HepG2 (cell line): ENCODE measurements around the gene MRI1. TPM values are rescaled to one million over a fixed set of nuclear protein-coding genes. Genes with fewer than 3 reads are reported as not detected.
A peak's percentile ranks its signal among the peaks of the same experiment; 100 is the strongest.

Experiments used
- FLYWCH1 ChIP-seq: sonication (generic); formaldehyde crosslinking; IDR thresholded peaks from 2 replicates; pipeline ENCODE4 v1.8.1; 2023; ENCODE audit warnings: mild to moderate bottlenecking, missing genetic modification reagents
- SRSF9 ChIP-seq: fragments of 200-400 bp; formaldehyde crosslinking; IDR thresholded peaks from 2 replicates; pipeline ENCODE4 v1.6.1; 2018; ENCODE audit warnings: borderline replicate concordance, mild to moderate bottlenecking, low read depth, low read length; ENCODE audit not compliant: insufficient read depth, poor library complexity, severe bottlenecking
- TBL1XR1 ChIP-seq: fragments of 150-350 bp; IDR thresholded peaks from 2 replicates; pipeline ENCODE4 v1.6.1; 2014; ENCODE audit warnings: borderline replicate concordance, low read length; ENCODE audit not compliant: partially characterized antibody
- ZNF430 ChIP-seq: sonication (generic); formaldehyde crosslinking; IDR thresholded peaks from 2 replicates; pipeline ENCODE4 v1.9.0; 2021; ENCODE audit warnings: mild to moderate bottlenecking, missing genetic modification reagents
- ZNF546 ChIP-seq: sonication (generic); formaldehyde crosslinking; conservative IDR thresholded peaks from 2 replicates; pipeline ENCODE4 v1.8.1; 2023; ENCODE audit warnings: mild to moderate bottlenecking, missing genetic modification reagents
- ZNF775 ChIP-seq: sonication (generic); formaldehyde crosslinking; IDR thresholded peaks from 2 replicates; pipeline ENCODE4 v1.4.0; 2020; ENCODE audit warnings: missing genetic modification reagents, mild to moderate bottlenecking, moderate library complexity, borderline replicate concordance
- ZSCAN9 ChIP-seq: IDR thresholded peaks from 2 replicates; pipeline ENCODE4 v1.6.1; 2016; ENCODE audit warnings: borderline replicate concordance
- polyA plus RNA-seq, 8 experiments: library from polyadenylated mRNA; depleted of rRNA in 3 of 8; stranded (reverse) in 7 of 8; unstranded in 1 of 8; fragments of >200 nt; fragmentation: Illumina TruSeq in 4 of 8; extraction: Trizol in 4 of 8; gene quantifications; 2 replicates each; pipeline versions ENCODE4 v1.2.1 to v1.2.3, GENCODE V29; 2011 to 2016; ENCODE audit warnings: low read depth in 4 of 8, missing spikeins in 1 of 8, mixed read lengths in 1 of 8; ENCODE audit not compliant: insufficient read depth in 1 of 8
- total RNA-seq, 5 experiments: library from RNA; depleted of rRNA; stranded (reverse); fragments of >200 nt; fragmentation: Illumina TruSeq; extraction: Trizol; gene quantifications; 2 replicates each; pipeline ENCODE4 v1.2.3, GENCODE V29; 2016; ENCODE audit warnings: low read depth in 1 of 5
- TF ChIP-seq, protein P1 (sequence below), 2 experiments: sonication (generic) in 1 of 2; formaldehyde crosslinking in 1 of 2; IDR thresholded peaks; 2 replicates each; pipeline versions ENCODE4 v1.4.0 to v1.6.1; 2016 to 2020; ENCODE audit warnings: borderline replicate concordance in 1 of 2, low read depth in 1 of 2, mild to moderate bottlenecking in 1 of 2, missing genetic modification reagents in 1 of 2
- TF ChIP-seq, protein P2 (sequence below): sonication (generic); formaldehyde crosslinking; IDR thresholded peaks from 2 replicates; pipeline ENCODE4 v1.5.1; 2020; ENCODE audit warnings: missing genetic modification reagents, mild to moderate bottlenecking, borderline replicate concordance
- TF ChIP-seq, protein P3 (sequence below): sonication (generic); formaldehyde crosslinking; IDR thresholded peaks from 2 replicates; pipeline ENCODE4 v1.5.1; 2020; ENCODE audit warnings: mild to moderate bottlenecking, moderate library complexity, missing genetic modification reagents
- TF ChIP-seq, protein P4 (sequence below): sonication (generic); IDR thresholded peaks from 2 replicates; pipeline ENCODE4 v1.6.1; 2016; ENCODE audit warnings: low read depth, borderline replicate concordance
- TF ChIP-seq, protein P5 (sequence below): sonication (generic); formaldehyde crosslinking; IDR thresholded peaks from 2 replicates; pipeline ENCODE4 v1.5.1; 2020; ENCODE audit warnings: missing genetic modification reagents, mild to moderate bottlenecking, borderline replicate concordance

MRI1 gene
- total and polyA plus RNA-seq, 2 of the 13 experiments (the other 11 are each of a cell fraction or from before 2014, with no cell fraction given): 20.1 to 20.6 TPM

DNA sequence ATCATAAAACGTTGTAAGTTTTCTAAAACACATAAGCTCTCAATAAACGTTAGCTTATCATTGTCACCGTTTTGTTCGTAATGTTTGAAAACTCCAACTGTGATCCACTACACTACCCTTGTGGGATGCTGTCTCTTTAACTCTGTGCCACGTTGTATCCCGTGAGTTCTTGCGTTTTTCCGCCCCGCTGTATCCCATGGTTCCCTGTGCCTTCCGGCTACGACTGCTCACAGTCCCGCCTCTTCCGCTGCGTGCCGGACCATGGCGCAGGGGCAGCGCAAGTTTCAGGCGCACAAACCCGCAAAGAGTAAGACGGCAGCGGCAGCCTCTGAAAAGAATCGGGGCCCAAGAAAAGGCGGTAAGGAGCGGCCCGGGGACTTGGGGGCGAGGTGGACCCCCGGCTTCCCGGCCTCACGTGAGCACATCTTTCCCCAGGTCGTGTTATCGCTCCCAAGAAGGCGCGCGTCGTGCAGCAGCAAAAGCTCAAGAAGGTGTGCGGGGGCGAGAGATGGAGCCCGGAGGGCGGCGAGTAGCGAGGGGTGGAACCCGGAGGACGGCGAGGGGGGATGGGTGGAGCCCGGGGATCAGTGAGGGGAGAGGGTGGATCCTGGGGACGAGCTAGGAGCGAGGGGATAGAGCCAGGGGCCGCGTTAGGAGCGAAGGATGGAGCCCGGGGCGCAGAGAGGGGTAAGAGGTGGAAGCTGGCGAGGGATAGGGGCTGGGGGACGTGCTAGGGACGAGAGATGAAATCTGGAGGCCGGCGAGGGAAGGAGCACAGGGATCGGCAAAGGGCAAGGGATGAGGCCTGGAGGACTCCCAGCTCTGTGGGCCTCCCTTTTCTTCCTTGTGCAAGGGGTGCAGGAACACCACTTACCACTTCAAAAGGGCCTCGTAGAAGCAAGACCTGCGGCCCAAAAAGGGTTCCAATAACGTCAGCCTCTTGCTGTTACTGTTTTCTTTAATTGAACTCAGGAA, 10.2 kb downstream of the MRI1 start, which contains the start of gene C19orf53 (continued):
- TF ChIP-seq, protein P1, sequence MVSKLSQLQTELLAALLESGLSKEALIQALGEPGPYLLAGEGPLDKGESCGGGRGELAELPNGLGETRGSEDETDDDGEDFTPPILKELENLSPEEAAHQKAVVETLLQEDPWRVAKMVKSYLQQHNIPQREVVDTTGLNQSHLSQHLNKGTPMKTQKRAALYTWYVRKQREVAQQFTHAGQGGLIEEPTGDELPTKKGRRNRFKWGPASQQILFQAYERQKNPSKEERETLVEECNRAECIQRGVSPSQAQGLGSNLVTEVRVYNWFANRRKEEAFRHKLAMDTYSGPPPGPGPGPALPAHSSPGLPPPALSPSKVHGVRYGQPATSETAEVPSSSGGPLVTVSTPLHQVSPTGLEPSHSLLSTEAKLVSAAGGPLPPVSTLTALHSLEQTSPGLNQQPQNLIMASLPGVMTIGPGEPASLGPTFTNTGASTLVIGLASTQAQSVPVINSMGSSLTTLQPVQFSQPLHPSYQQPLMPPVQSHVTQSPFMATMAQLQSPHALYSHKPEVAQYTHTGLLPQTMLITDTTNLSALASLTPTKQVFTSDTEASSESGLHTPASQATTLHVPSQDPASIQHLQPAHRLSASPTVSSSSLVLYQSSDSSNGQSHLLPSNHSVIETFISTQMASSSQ (IDR thresholded peaks at IDR 0.05; ENCODE audit: low read depth): peak; percentile 49; the same call in 1 of the 2 replicates
- TF ChIP-seq, protein P1 (CRISPR knock-in tag; IDR thresholded peaks at IDR 0.05; ENCODE audit: borderline replicate concordance): peak; percentile 77
- TF ChIP-seq ZSCAN9 (peak; percentile 59; the same call in 1 of the 2 replicates), FLYWCH1 (CRISPR knock-in tag) (no peak), ZNF430 (CRISPR knock-in tag) (peak; percentile 84; the same call in 1 of the 2 replicates), ZNF775 (CRISPR knock-in tag) (no peak), ZNF546 (CRISPR knock-in tag) (peak; percentile 67; the same call in 1 of the 2 replicates), SRSF9 (no peak), TBL1XR1 (peak; percentile 92)
- TF ChIP-seq, protein P2, sequence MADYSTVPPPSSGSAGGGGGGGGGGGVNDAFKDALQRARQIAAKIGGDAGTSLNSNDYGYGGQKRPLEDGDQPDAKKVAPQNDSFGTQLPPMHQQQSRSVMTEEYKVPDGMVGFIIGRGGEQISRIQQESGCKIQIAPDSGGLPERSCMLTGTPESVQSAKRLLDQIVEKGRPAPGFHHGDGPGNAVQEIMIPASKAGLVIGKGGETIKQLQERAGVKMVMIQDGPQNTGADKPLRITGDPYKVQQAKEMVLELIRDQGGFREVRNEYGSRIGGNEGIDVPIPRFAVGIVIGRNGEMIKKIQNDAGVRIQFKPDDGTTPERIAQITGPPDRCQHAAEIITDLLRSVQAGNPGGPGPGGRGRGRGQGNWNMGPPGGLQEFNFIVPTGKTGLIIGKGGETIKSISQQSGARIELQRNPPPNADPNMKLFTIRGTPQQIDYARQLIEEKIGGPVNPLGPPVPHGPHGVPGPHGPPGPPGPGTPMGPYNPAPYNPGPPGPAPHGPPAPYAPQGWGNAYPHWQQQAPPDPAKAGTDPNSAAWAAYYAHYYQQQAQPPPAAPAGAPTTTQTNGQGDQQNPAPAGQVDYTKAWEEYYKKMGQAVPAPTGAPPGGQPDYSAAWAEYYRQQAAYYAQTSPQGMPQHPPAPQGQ: 0 out of 2 replicates have a peak, but pooled peaks have one; percentile 77
- TF ChIP-seq, protein P3, sequence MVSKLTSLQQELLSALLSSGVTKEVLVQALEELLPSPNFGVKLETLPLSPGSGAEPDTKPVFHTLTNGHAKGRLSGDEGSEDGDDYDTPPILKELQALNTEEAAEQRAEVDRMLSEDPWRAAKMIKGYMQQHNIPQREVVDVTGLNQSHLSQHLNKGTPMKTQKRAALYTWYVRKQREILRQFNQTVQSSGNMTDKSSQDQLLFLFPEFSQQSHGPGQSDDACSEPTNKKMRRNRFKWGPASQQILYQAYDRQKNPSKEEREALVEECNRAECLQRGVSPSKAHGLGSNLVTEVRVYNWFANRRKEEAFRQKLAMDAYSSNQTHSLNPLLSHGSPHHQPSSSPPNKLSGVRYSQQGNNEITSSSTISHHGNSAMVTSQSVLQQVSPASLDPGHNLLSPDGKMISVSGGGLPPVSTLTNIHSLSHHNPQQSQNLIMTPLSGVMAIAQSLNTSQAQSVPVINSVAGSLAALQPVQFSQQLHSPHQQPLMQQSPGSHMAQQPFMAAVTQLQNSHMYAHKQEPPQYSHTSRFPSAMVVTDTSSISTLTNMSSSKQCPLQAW (CRISPR knock-in tag): peak; percentile 92
- TF ChIP-seq, protein P4, sequence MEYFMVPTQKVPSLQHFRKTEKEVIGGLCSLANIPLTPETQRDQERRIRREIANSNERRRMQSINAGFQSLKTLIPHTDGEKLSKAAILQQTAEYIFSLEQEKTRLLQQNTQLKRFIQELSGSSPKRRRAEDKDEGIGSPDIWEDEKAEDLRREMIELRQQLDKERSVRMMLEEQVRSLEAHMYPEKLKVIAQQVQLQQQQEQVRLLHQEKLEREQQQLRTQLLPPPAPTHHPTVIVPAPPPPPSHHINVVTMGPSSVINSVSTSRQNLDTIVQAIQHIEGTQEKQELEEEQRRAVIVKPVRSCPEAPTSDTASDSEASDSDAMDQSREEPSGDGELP: peak; percentile 51; the same call in 1 of the 2 replicates
- TF ChIP-seq, protein P5, sequence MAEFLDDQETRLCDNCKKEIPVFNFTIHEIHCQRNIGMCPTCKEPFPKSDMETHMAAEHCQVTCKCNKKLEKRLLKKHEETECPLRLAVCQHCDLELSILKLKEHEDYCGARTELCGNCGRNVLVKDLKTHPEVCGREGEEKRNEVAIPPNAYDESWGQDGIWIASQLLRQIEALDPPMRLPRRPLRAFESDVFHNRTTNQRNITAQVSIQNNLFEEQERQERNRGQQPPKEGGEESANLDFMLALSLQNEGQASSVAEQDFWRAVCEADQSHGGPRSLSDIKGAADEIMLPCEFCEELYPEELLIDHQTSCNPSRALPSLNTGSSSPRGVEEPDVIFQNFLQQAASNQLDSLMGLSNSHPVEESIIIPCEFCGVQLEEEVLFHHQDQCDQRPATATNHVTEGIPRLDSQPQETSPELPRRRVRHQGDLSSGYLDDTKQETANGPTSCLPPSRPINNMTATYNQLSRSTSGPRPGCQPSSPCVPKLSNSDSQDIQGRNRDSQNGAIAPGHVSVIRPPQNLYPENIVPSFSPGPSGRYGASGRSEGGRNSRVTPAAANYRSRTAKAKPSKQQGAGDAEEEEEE (CRISPR knock-in tag): 0 out of 2 replicates have a peak, but pooled peaks have one; percentile 46
